OCI-LY7 (cell line): Measurements from ENCODE around the gene PSMC4. TPM values are rescaled to one million over a fixed set of nuclear protein-coding genes. Genes with fewer than 3 reads are reported as not detected.
A peak's percentile ranks its signal among the peaks of the same experiment; 100 is the strongest.

Experiments
- BruUV-seq: library from RNA; stranded (reverse); fragments of 400-500 nt; replicated peaks from 2 replicates; lab custom pipeline; 2021; lab: Mats Ljungman, UMichigan
- CTCF ChIA-PET: fragments of 300-600 bp; sonication (Branson Sonifier 250); formaldehyde crosslinking; loops from one replicate; lab custom pipeline; 2022; ENCODE audit warnings: antibody characterized with exemption; ENCODE audit not compliant: unreplicated experiment; lab: Charles Lee
- POLR2A ChIA-PET: fragments of 300-600 bp; sonication (Branson Sonifier 250); formaldehyde crosslinking; loops from one replicate; lab custom pipeline; 2022; ENCODE audit warnings: antibody characterized with exemption; lab: Charles Lee
- DNase-seq: peaks from one replicate; pipeline ENCODE4 v3.0.0-alpha.2; 2015; ENCODE audit warnings: low spot score
- H2AFZ ChIP-seq: fragments of 200-600 bp; sonication (generic), shearing (Covaris generic); 2 replicates; pipeline ENCODE4 v1.6.1; 2014; ENCODE audit warnings: mild to moderate bottlenecking, antibody characterized with exemption, low read length, moderate library complexity
- H3K27ac ChIP-seq: fragments of 200-600 bp; sonication (generic); 2 replicates; pipeline ENCODE4 v1.5.1; 2014; ENCODE audit warnings: mixed run types, low read depth, mild to moderate bottlenecking, moderate library complexity, low read length, inconsistent platforms; ENCODE audit not compliant: poor library complexity, severe bottlenecking
- H3K36me3 ChIP-seq: fragments of 200-600 bp; sonication (generic); 2 replicates; pipeline ENCODE4 v1.6.1; 2014; ENCODE audit warnings: mild to moderate bottlenecking, antibody characterized with exemption, low read length, moderate library complexity, mixed read lengths; ENCODE audit not compliant: insufficient read depth
- H3K4me1 ChIP-seq: fragments of 200-600 bp; sonication (generic); 2 replicates; pipeline ENCODE4 v1.5.1; 2014; ENCODE audit warnings: mild to moderate bottlenecking, low read length; ENCODE audit not compliant: insufficient read depth, poor library complexity, severe bottlenecking
- H3K4me2 ChIP-seq: fragments of 200-600 bp; sonication (generic); 2 replicates; pipeline ENCODE4 v1.6.1; 2014; ENCODE audit warnings: mild to moderate bottlenecking, low read length
- H3K4me3 ChIP-seq: fragments of 200-600 bp; sonication (generic); 2 replicates; pipeline ENCODE4 v1.5.1; 2014; ENCODE audit warnings: mild to moderate bottlenecking, low read depth, low read length; ENCODE audit not compliant: poor library complexity, severe bottlenecking
- H3K79me2 ChIP-seq: fragments of 200-600 bp; sonication (generic); 2 replicates; pipeline ENCODE4 v1.6.1; 2016; ENCODE audit warnings: low read depth, mild to moderate bottlenecking, low read length, moderate library complexity, mixed read lengths; ENCODE audit not compliant: insufficient read depth
- H3K9me2 ChIP-seq: fragments of 200-600 bp; sonication (generic); 2 replicates; pipeline ENCODE4 v1.6.1; 2016; ENCODE audit warnings: mild to moderate bottlenecking, low read length, mixed read lengths; ENCODE audit not compliant: insufficient read depth
- H3K9me3 ChIP-seq: fragments of 200-600 bp; sonication (generic); 2 replicates; pipeline ENCODE4 v1.6.1; 2014; ENCODE audit warnings: mild to moderate bottlenecking, mixed run types, low read length, mixed read lengths
- H4K20me1 ChIP-seq: fragments of 200-600 bp; sonication (generic); 2 replicates; pipeline ENCODE4 v1.6.1; 2014; ENCODE audit warnings: mild to moderate bottlenecking, antibody characterized with exemption, low read length, moderate library complexity, mixed read lengths; ENCODE audit not compliant: insufficient read depth
- EZH2phosphoT487 ChIP-seq: fragments of 200-600 bp; sonication (generic); IDR thresholded peaks from 2 replicates; pipeline ENCODE4 v1.6.1; 2018; ENCODE audit warnings: low read depth, borderline replicate concordance, mild to moderate bottlenecking, mixed run types, antibody characterized with exemption, low read length, moderate library complexity, mixed read lengths
- intact Hi-C: fragments of 100-400 bp; cut with micrococcal nuclease; formaldehyde crosslinking; loops from one replicate; pipeline ENCODE4 v1.10.0; 2022; ENCODE audit not compliant: unreplicated experiment
- total RNA-seq, 2 experiments: library from RNA; depleted of rRNA in 1 of 2; stranded (reverse); fragments of >200 nt in 1 of 2; shearing (Covaris generic) in 1 of 2; gene quantifications; 2 replicates each; pipeline ENCODE4 v1.2.3, GENCODE V29; 2014 to 2022
- TF ChIP-seq, protein P1 (sequence below): fragments of 200-600 bp; sonication (generic); conservative IDR thresholded peaks from 2 replicates; pipeline ENCODE4 v1.5.1; 2014; ENCODE audit warnings: mild to moderate bottlenecking, antibody characterized with exemption, low read length, moderate library complexity, mixed read lengths

The PSMC4 gene
- total RNA-seq, 2 experiments from 2014 or later, result 78.0 to 82.3 TPM

DNA sequence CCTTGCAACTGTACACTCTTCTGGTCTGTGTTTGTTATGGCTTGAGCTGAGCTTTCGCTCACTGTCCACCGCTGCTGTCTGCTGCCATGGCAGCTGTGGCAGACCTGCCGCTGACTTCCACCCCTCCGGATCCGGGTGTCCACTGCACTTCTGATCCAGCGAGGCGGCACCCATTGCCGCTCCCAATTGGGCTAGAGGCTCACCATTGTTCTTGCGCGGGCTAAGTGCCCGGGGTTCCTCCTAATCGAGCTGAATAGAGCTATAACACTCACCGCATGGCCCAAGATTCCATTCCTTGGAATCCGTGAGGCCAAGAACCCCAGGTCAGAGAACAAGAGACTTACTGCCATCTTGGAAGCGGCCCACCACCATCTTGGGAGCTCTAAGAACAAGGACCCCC lies 2.2 kb upstream of the PSMC4 start:
- Histone ChIP-seq H3K4me1 (peaks cover 23% of the 10 kb centered on the region), H3K9me2 (no peaks in the 10 kb centered on the region), H3K4me3 (no peak overlapping the region), H3K9me3 (no peaks in the 10 kb centered on the region), H3K36me3 (peaks cover 15% of the 10 kb centered on the region), H4K20me1 (no peaks in the 10 kb centered on the region), H3K4me2 (peak overlapping the region; percentile 84; the same call in 1 of the 2 replicates), H3K79me2 (peaks cover 15% of the 10 kb centered on the region), H2AFZ (peak overlapping the region; percentile 64; the same call in 1 of the 2 replicates), H3K27ac (no peak overlapping the region)
- POLR2A ChIA-PET, result interaction anchor here (0.6 to 2.2 kb wide), 3 partner anchors 12 to 135 kb away, joined by 3 to 12 read pairs (median 7); partner anchors contain the start of gene DYRK1B
- intact Hi-C loops, result no loop called here
- no TSS peak for BruUV-seq
- no peak for DNase-seq
- no peak for TF ChIP-seq EZH2phosphoT487
- TF ChIP-seq, protein P1, sequence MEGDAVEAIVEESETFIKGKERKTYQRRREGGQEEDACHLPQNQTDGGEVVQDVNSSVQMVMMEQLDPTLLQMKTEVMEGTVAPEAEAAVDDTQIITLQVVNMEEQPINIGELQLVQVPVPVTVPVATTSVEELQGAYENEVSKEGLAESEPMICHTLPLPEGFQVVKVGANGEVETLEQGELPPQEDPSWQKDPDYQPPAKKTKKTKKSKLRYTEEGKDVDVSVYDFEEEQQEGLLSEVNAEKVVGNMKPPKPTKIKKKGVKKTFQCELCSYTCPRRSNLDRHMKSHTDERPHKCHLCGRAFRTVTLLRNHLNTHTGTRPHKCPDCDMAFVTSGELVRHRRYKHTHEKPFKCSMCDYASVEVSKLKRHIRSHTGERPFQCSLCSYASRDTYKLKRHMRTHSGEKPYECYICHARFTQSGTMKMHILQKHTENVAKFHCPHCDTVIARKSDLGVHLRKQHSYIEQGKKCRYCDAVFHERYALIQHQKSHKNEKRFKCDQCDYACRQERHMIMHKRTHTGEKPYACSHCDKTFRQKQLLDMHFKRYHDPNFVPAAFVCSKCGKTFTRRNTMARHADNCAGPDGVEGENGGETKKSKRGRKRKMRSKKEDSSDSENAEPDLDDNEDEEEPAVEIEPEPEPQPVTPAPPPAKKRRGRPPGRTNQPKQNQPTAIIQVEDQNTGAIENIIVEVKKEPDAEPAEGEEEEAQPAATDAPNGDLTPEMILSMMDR, result no peak
- CTCF ChIA-PET, result no interaction called here

GRCh38 chr19:39969266-39969665 lies 1.7 kb upstream of the PSMC4 start:
- peak overlapping the region; percentile 64; the same call in 1 of the 2 replicates for H2AFZ ChIP-seq
- peak overlapping the region; percentile 84 for H3K4me2 ChIP-seq
- no peak for DNase-seq

More at GRCh38 chr19:39969266-39969665, 1.7 kb upstream of the PSMC4 start:
- no TSS peak for BruUV-seq
- CTCF ChIA-PET, result interaction anchor here (0.6 to 1.7 kb wide), 3 partner anchors 12 to 71 kb away, joined by 3 to 4 read pairs (median 3); no protein-coding TSS in a partner anchor
- H3K9me3 ChIP-seq, result no peaks in the 10 kb centered on the region
- H3K27ac ChIP-seq, result no peak overlapping the region
- intact Hi-C loops, result no loop called here
- POLR2A ChIA-PET, result interaction anchor here (0.6 to 2.2 kb wide), 5 partner anchors 9 to 135 kb away, joined by 3 to 12 read pairs (median 6); partner anchors contain the start of genes DYRK1B and ZNF780A
- no peak for TF ChIP-seq EZH2phosphoT487
- TF ChIP-seq, protein P1, result no peak
- H3K4me1 ChIP-seq, result peaks cover 23% of the 10 kb centered on the region
- no peaks in the 10 kb centered on the region for H4K20me1 ChIP-seq
- peaks cover 20% of the 10 kb centered on the region for H3K36me3 ChIP-seq
- H3K4me3 ChIP-seq, result peak overlapping the region; percentile 86
- H3K9me2 ChIP-seq, result no peaks in the 10 kb centered on the region
- H3K79me2 ChIP-seq, result peaks cover 15% of the 10 kb centered on the region
